Head of caudate nucleus (tissue), 42 donors: ENCODE results near the gene ARPC5.
"Not testable (repeated sequence)": the region's sequence is repeated elsewhere in the genome, so short reads cannot be mapped to it uniquely, and the experiment has no call there.

ENCODE experiments used
- DNase-seq, 42 donors: peaks; one replicate each; pipeline versions ENCODE4 v3.0.0 to v3.0.0-alpha.2; 2020 to 2021; ENCODE audit warnings: mixed read lengths in 7 of 42
- intact Hi-C: fragments of 100-400 bp; cut with DNase I; formaldehyde crosslinking; loops from one replicate; pipeline ENCODE4 v1.15.0; 2022

The ARPC5 gene

DNA sequence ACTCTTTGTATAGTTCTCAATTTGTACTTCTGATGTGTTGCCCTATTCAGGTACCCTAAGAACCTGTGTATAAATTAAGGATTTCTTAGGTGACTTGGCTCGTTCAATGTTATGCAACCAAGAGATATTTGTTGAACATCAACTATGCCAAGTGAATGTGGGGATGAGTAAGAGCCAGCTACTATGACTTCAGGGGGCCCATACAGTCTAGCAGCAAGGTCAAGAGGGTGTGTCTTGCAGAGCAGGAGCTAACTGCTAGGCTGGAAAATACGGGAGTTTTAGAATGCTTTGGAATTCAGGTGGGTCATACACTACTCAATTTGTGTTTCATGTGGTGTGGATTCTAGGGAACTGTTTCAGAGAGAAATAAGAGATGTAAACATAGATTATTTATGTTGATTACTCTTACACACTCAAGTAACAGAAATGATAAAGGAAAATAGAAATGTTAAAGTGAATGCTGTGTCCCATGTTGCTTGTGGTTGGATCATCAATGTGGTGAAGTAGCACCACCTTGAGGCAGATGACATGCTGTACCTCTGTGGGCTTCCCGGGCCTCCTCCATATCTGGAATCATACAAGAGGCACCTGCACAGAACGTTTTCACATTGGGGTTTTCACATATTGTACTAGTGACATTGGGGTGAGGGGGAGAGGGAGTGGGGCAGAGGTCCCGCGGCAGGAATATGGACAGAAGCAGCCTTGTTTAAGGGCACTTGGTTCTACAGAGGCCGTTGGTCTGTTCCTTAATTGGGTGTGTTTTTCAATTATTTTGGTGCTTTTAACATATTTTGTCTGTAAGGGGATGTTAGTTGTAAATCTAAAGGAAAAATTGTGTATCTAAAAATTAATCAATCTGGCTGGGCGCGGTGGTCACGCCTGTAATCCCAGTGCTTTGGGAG lies 12.4 kb downstream of the ARPC5 start:
- intact Hi-C loops = no loop called here
- peak in 41 of 42 donors; percentile 30 to 83 (median 66) for DNase-seq

- no peak for DNase-seq
- intact Hi-C loops = no loop called here
Measured at GRCh38 chr1:183622013-183622412, 13.6 kb downstream of the ARPC5 start.

GRCh38 chr1:183620311-183620710 lies 15.3 kb downstream of the ARPC5 start:
- DNase-seq = no peak
- intact Hi-C loops = no loop called here

GRCh38 chr1:183619781-183620180 lies 15.8 kb downstream of the ARPC5 start:
- DNase-seq = no peak
- intact Hi-C loops = no loop called here

DNA sequence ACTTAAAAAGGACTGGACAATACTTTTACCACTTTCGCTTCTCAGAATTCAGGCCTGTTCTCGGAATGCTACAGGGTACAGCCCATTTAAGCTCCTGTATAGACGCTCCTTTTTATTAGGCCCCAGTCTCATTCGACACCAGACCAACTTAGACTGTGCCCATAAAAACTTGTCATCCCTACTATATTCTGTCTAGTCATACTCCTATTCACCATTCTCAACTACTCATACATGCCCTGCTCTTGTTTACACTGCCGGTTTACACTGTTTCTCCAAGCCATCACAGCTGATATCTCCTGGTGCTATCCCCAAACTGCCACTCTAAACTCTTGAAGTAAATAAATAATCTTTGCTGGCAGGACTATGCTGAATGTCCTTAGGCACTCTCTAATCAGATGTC lies 17.4 kb downstream of the ARPC5 start:
- DNase-seq, intact Hi-C loops: not testable (repeated sequence)

- intact Hi-C loops, DNase-seq: not testable (repeated sequence)
Measured at GRCh38 chr1:183612975-183613374, 22.6 kb downstream of the ARPC5 start.

DNA sequence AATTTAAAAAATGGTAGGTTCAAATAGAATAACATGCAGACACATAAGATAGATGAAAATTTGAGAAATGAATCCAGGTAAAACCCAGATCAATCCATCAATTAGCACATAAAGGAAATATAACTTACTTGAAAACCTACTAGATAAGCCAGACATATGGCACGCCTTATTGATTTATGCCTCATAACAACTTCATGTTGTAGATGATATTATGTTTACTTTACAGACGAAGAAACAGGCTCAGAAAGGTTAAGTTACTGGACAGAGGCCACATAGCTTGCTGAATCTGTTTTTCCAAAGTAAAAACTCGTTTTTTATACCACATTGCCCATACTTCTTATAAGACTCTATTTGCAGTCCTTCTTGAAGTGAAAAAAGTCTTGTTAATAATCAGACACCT lies 23.2 kb downstream of the ARPC5 start:
- no peak for DNase-seq
- intact Hi-C loops = no loop called here

DNA sequence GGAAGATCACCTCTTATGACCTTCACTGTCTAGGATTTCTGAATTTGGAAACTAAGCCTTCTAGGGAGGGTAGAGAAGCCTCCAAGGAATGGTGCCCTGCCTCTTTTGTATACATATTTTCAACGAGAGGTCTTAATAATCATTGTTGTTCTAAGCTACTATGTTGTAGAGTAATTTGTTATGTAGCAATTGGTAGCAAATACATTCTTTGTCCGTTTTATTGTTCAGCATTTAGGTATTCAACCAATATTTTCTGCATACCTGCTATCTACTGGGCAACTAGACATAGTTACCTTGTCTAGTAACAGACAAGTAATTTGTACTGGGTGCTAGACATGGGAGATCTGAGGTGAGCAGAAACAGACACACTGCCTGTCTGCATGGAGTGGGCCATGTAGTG lies 24.6 kb downstream of the ARPC5 start:
- intact Hi-C loops = no loop called here
- DNase-seq = no peak

- intact Hi-C loops = no loop called here
- DNase-seq = no peak
Measured at GRCh38 chr1:183609759-183610452, 25.7 kb downstream of the ARPC5 start.

GRCh38 chr1:183609313-183609712 lies 26.3 kb downstream of the ARPC5 start:
- intact Hi-C loops = no loop called here
- peak; percentile 44 to 91 (median 78) for DNase-seq

DNA sequence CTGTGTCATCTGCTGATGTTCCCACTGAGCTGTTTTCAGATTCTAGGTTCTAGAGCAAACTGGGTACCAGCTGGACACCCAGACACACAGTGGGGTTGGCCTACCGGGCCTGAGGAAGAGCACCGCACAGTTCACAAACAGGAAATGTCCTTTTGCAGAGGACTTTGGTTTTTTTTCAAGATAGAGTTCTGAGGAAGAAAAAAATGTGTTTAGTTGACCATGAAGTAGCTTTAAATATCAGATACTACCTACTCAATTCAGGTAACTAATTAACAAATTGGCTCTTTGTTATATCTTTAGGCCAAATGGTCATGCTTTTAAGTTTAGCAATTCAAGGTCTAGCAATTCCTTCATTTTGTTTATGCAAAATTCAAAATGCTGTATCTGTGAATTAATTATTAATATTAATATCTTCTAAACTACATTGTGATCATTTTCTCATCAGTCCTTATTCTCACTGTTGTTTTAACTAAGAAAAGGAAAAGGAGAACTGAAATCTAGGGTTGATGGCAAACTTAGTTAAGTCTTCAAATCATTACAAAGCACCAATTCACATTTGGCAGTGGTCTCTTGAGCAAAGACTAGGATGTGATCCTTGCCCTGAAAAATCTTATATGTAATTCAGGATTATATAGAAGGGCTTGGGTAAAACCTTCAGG lies 28.1 kb downstream of the ARPC5 start:
- no peak for DNase-seq
- intact Hi-C loops = no loop called here

- intact Hi-C loops = no loop called here
- DNase-seq = no peak
Measured at GRCh38 chr1:183605904-183606303, 29.7 kb downstream of the ARPC5 start.

- intact Hi-C loops = no loop called here
- peak in 1 of 42 donors; percentile 41 for DNase-seq
Measured at GRCh38 chr1:183604815-183605214, 30.8 kb downstream of the ARPC5 start.

DNA sequence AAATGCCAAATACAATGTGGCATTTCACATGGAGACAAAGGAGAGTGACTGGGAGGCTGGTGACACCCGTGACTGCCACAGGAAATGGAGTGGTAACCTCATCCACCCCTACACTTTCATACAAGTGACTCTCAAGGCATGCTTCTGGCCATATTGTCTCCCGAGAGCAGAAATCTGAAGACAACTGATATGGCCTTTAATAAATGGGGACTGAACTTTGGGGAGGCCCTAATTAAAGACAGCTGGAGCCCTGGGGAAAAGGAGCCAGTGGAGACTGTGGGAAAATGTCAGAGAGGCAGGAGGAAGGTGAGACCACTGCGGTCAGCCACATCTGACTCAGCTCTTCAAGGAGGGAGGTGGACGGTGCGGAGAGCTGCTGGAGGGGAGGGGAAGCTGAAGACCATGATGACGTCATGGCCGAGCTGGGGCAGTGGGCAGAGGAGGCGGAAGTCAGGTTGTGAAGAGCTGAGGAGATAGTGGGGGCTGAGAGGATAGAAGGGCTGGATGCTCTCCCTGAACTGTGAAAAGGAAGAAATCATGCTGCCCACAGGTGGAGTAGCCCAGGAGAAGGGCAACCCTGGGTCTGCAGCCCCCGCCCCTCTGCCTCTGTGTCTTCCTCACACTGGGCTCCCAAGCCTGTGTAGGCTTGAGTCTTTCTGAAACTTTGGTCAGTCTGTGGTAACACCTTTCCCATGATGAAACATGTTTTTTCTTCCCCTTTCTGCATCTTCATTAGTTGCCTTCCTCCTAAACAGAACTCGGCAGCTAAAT lies 31.4 kb downstream of the ARPC5 start:
- intact Hi-C loops = no loop called here
- peak in 6 of 42 donors; percentile 21 to 52 (median 36) for DNase-seq

GRCh38 chr1:183602510-183602909 lies 33.1 kb downstream of the ARPC5 start:
- intact Hi-C loops = no loop called here
- DNase-seq = no peak

- intact Hi-C loops = no loop called here
Measured at GRCh38 chr1:183600634-183601033, 34.9 kb downstream of the ARPC5 start.

DNA sequence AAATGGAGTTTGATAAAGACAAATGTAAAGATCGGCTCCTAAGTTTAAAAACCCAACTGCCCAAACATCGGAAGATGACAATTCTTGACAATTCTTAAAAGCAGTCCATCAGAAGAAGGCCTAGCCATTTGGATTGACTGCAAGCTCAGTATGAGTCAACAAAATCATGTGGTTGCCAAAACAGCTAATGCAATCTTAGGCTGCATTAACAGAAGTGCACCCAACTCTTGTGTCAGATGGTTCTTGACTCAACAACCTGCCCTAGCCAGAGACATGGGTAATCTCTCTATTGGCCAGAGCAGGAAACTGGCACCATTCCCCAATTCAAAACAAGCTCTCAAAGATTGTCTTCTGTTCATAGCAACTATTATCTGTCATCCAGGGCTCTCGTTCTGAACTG lies 35.4 kb downstream of the ARPC5 start:
- intact Hi-C loops = no loop called here
- no peak for DNase-seq

More at GRCh38 chr1:183600634-183601033, 34.9 kb downstream of the ARPC5 start:
- DNase-seq = no peak

DNA sequence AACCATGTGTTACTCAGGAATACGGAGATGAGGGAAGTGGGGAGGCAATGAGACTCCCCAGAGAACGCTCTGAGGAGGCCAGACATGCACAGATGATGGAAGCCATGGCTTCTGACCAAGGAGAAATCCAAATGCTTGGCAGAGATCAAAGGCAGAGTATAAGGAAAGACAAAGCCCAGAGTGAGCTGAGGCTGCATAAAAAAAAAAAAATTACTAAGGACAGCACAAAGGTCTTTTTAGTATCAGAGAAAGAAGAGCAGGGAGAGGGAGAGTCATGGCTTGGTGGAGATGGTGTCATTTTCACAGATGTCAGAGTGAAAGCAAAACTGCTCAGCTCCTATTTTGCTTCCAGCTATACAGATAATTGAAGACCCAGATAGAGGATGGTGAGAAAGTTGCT lies 37.2 kb downstream of the ARPC5 start:
- DNase-seq = peak in 1 of 42 donors; percentile 43
- intact Hi-C loops = no loop called here
